Glutamatergic neuron (in vitro differentiated cells): Measurements from ENCODE around the gene PXYLP1. TPM values are rescaled to one million over a fixed set of nuclear protein-coding genes. Genes with fewer than 3 reads are reported as not detected.

Source experiments
- DNase-seq: peaks from one replicate; pipeline ENCODE4 v3.0.0; 2022
- H3K27ac Mint-ChIP-seq: one replicate; pipeline ENCODE4 v1.8.0; 2020; ENCODE audit warnings: mild to moderate bottlenecking, mixed read lengths, inconsistent platforms; ENCODE audit not compliant: unreplicated experiment
- H3K27me3 Mint-ChIP-seq: one replicate; pipeline ENCODE4 v1.8.0; 2020; ENCODE audit warnings: mild to moderate bottlenecking, moderate library complexity, mixed read lengths, inconsistent platforms; ENCODE audit not compliant: unreplicated experiment
- H3K36me3 Mint-ChIP-seq: one replicate; pipeline ENCODE4 v1.8.0; 2020; ENCODE audit warnings: mild to moderate bottlenecking, mixed read lengths, inconsistent platforms; ENCODE audit not compliant: unreplicated experiment
- H3K4me1 Mint-ChIP-seq: one replicate; pipeline ENCODE4 v1.8.0; 2020; ENCODE audit warnings: mild to moderate bottlenecking, low read depth, mixed read lengths, inconsistent platforms; ENCODE audit not compliant: unreplicated experiment
- H3K4me3 Mint-ChIP-seq: one replicate; pipeline ENCODE4 v1.8.0; 2020; ENCODE audit warnings: mild to moderate bottlenecking, mixed read lengths, inconsistent platforms; ENCODE audit not compliant: unreplicated experiment
- H3K9me3 Mint-ChIP-seq: one replicate; pipeline ENCODE4 v1.8.0; 2020; ENCODE audit warnings: mild to moderate bottlenecking, moderate library complexity, mixed read lengths, inconsistent platforms; ENCODE audit not compliant: unreplicated experiment
- CTCF ChIP-seq: fragments of 200-600 bp; sonication (generic); IDR thresholded peaks from one replicate; pipeline ENCODE4 v1.5.0; 2021; ENCODE audit not compliant: partially characterized antibody, unreplicated experiment
- total RNA-seq: library from RNA; stranded (reverse); fragmentation: NEBNext Ultra II Directional; extraction: Animal tissue kit (Norgen Biotek cat#: 25700); gene quantifications from one replicate; pipeline ENCODE4 v1.2.1, GENCODE V29; 2021; ENCODE audit not compliant: unreplicated experiment

Gene PXYLP1
- total RNA-seq, 1 donor from 2014 or later: 42.7 TPM

DNA sequence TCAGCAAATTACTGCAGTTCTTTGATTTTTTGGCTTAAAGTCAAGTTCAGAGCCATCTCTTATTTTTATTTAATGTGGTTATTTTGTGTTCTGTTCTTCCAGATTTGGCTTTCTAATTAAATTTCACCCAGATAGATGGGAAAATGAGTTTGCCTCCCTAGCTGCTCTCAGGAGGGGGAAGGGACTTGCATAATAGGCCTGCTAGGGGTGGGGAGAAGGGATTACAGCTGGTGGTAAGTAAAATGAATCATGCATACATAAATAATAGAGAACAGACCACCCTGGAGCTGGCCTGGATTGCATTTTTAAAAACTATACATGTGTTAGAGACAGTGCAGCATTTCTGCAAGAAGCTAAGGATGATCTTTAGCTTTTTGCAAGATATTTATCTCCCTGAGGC, 3.9 kb upstream of the PXYLP1 start:
- H3K4me1 Mint-ChIP-seq: peaks cover 47% of the 10 kb centered on the region
- peaks cover 17% of the 10 kb centered on the region for H3K27me3 Mint-ChIP-seq
- peak overlapping the region; percentile 53 for H3K4me3 Mint-ChIP-seq
- peaks cover 24% of the 10 kb centered on the region for H3K36me3 Mint-ChIP-seq
- peak overlapping the region; percentile 90 for H3K27ac Mint-ChIP-seq
- DNase-seq: no peak
- no peak for TF ChIP-seq CTCF
- H3K9me3 Mint-ChIP-seq: peaks cover 27% of the 10 kb centered on the region

DNA sequence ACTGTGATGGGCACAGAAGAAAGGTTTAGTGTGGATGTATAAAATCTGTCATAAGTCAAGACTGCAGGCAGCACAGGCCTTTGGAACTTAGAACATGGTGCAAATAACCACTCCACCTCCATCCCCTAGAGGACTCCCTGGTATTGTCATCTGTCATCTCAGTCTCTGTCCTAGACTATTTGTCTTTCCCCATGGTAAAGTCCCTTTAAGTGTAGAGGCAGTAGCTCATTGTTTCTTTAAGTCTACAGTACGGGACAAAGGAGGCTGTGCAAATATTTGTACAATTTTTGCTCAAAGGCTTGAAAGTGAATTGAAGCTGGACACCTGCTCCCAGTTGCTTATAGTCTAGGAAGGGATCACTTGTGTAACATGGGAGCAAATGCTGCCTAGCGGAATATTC, 3.2 kb upstream of the PXYLP1 start:
- Mint-ChIP-seq H3K4me3 (peak overlapping the region; percentile 77), H3K4me1 (peaks cover 48% of the 10 kb centered on the region), H3K27ac (peak overlapping the region; percentile 90), H3K27me3 (peaks cover 18% of the 10 kb centered on the region), H3K36me3 (peaks cover 17% of the 10 kb centered on the region), H3K9me3 (peaks cover 25% of the 10 kb centered on the region)
- TF ChIP-seq CTCF: no peak
- no peak for DNase-seq

DNA sequence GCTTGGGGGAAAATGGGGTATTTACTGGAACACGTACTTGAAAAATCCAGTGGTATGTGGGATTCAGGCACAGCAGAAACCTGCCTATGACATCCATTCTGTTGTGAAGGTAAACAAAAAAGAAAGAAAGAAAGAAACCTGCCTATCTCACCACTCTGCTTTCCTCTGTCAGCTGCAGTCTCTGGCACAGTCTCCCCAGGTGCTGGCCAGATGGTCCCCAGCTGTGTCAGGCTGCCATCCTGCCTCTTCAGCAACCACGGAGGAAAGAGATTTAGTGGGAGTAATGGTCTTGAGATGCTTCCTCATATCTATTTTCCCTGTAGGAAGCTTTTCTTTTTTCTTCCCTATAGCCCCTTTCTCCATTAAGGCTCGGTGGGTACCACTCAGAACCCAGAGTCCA, 2.5 kb upstream of the PXYLP1 start:
- no peak for TF ChIP-seq CTCF
- peaks cover 18% of the 10 kb centered on the region for H3K27me3 Mint-ChIP-seq
- peaks cover 50% of the 10 kb centered on the region for H3K4me1 Mint-ChIP-seq
- H3K9me3 Mint-ChIP-seq: peaks cover 25% of the 10 kb centered on the region
- H3K36me3 Mint-ChIP-seq: peaks cover 11% of the 10 kb centered on the region
- H3K27ac Mint-ChIP-seq: peak overlapping the region; percentile 90
- DNase-seq: peak; percentile 52
- H3K4me3 Mint-ChIP-seq: peak overlapping the region; percentile 77

DNA sequence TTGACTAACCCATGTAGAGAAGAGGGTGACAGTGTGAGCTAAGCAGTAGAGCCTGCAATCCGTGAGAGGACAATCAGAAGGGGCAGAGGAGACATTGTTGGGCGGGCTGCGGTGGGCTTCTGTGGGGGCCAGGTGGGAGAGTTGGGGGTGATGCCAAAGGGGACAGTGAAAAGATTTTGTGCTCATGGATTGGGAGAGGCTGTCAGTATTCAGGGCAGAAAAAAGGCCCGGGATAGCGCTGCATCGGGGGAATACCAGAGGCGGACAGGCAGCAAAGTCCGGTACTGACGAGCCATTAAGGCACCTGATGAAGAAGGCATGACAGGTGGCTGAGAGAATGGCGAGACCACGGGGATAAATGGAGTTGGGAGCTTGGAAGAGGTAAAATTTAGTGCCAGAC, 1.3 kb upstream of the PXYLP1 start:
- no peak for TF ChIP-seq CTCF
- Mint-ChIP-seq H3K36me3 (peaks cover 9% of the 10 kb centered on the region), H3K9me3 (peaks cover 26% of the 10 kb centered on the region), H3K4me1 (peaks cover 52% of the 10 kb centered on the region), H3K4me3 (peak overlapping the region; percentile 77), H3K27me3 (peaks cover 18% of the 10 kb centered on the region), H3K27ac (peak overlapping the region; percentile 90)
- DNase-seq: no peak

DNA sequence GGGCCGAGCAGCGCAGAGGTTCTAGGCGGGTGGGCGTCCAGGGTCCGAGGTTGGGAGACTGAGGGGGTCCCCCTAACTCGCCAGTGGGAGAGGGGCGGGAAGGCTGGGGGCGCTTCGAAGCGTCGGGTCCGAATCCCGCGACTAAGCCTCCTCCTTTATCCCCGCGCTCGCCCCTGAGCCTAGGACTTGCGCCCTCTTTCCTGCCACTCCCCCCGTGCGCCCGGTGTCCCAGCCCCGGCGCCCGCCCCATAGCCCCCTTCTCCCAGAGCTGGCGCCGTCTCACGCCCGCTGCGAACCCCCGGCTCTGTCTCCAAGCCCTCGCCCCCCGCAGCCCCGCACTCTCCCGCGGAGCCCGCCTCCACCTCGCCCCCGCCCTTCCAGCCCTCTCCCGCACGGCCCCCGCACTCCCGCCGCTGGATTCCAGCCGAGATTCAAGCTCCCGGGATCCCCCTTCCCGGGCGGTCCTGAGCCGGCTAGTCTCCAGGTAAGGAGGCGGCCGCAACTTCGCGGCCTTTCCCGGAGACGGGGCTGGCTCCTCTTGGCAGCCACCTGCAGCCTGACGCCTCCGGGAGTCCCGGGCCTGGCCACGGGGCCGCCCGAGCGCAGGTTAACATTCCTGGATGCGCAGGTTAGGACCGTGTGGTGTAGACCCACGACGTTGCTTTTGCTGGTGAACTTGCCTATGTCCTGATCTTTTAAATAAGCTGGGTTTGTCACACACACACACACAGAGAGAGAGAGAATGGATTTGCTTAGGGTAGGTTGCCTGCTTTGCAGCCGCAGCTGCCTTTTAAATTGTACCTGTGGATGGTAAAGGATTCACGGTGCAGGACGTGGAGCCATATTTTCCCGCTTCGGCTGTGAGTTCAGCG, 563 bp downstream of the PXYLP1 start:
- Mint-ChIP-seq H3K9me3 (peaks cover 26% of the 10 kb centered on the region), H3K36me3 (peaks cover 2% of the 10 kb centered on the region), H3K27me3 (peaks cover 17% of the 10 kb centered on the region), H3K27ac (peak overlapping the region; percentile 70), H3K4me3 (peak overlapping the region; percentile 91), H3K4me1 (peaks cover 48% of the 10 kb centered on the region)
- peak; percentile 64 for DNase-seq
- no peak for TF ChIP-seq CTCF
